ENCODE measurements around the gene TPSB2. TPM values are rescaled to one million over a fixed set of nuclear protein-coding genes. Genes with fewer than 3 reads are reported as not detected.
A peak's percentile ranks its signal among the peaks of the same experiment; 100 is the strongest.

Gene TPSB2
- total RNA-seq, 1 donor from 2014 or later, result not detected

DNA sequence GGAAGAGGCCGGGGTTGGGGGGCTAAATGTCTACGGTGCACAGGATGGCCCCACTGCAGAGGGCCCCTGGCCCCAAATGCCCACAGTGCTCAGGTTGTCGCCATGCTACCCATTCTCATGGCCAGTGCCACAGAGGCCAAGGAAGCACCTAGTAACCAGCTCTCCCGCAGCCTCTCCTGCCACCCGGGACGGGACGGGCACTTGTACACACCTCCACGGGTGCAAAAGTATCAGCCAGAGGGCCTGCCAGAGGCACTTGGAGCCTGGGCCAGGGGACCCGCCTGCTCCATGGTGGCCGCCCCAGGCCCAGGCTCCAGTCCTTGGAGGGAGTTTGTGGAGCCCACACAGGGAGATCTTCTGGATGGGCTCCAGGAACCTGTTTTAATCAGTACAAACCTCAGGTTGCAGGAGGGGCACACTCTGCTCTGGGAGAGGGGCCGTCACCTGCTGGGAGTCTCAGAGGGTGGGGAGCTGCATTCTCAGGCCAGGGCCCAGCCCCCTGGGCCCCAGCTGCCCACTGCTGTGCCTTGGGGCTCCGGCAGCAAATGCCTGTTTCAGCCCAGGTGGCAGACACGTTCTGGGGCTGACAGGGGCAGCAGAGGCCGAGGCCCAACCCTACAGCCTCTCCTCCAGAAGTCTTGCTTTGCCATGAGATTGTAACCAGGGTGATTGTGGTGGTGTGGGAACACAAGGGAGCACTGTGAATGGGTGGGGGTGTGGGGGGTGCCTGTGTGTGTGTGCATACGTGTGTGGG lies 33.8 kb upstream of the TPSB2 start:
- TF ChIP-seq, protein P1, sequence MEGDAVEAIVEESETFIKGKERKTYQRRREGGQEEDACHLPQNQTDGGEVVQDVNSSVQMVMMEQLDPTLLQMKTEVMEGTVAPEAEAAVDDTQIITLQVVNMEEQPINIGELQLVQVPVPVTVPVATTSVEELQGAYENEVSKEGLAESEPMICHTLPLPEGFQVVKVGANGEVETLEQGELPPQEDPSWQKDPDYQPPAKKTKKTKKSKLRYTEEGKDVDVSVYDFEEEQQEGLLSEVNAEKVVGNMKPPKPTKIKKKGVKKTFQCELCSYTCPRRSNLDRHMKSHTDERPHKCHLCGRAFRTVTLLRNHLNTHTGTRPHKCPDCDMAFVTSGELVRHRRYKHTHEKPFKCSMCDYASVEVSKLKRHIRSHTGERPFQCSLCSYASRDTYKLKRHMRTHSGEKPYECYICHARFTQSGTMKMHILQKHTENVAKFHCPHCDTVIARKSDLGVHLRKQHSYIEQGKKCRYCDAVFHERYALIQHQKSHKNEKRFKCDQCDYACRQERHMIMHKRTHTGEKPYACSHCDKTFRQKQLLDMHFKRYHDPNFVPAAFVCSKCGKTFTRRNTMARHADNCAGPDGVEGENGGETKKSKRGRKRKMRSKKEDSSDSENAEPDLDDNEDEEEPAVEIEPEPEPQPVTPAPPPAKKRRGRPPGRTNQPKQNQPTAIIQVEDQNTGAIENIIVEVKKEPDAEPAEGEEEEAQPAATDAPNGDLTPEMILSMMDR (IDR thresholded peaks at IDR 0.05; ENCODE audit: unreplicated experiment), result no peak
- Mint-ChIP-seq H3K27ac (ENCODE audit: unreplicated experiment) (peak overlapping the region; percentile 4), H3K27me3 (ENCODE audit: unreplicated experiment) (peaks cover 15% of the 10 kb centered on the region), H3K4me3 (ENCODE audit: unreplicated experiment) (peak overlapping the region; percentile 1), H3K36me3 (ENCODE audit: low read depth, unreplicated experiment) (peaks cover 4% of the 10 kb centered on the region), H3K4me1 (ENCODE audit: unreplicated experiment) (no peaks in the 10 kb centered on the region), H3K9me3 (ENCODE audit: unreplicated experiment) (no peaks in the 10 kb centered on the region)
- DNase-seq (ENCODE audit: low spot score), result no peak

DNA sequence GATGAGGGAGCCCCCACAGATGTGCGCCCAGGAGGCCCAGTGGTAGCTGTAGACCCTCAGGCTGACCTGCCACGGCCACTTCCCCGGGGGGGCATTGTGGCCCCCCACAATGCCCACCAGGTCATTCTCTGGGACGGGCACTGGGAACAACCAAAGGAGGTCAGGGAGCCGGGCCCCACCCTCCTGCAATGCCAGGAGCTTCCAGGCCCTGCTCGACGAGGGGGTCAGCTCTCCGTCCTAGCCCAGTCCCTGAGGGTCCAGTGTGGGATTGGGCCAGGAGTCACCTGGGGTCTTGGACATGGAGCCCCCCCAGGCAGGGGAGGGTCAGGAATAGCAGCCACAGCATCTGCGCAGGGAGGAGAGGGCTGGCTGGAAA lies 32.9 kb upstream of the TPSB2 start:
- peaks cover 15% of the 10 kb centered on the region for H3K27me3 Mint-ChIP-seq (ENCODE audit: unreplicated experiment)
- peaks cover 4% of the 10 kb centered on the region for H3K36me3 Mint-ChIP-seq (ENCODE audit: low read depth, unreplicated experiment)
- H3K4me3 Mint-ChIP-seq (ENCODE audit: unreplicated experiment), result no peak overlapping the region

DNA sequence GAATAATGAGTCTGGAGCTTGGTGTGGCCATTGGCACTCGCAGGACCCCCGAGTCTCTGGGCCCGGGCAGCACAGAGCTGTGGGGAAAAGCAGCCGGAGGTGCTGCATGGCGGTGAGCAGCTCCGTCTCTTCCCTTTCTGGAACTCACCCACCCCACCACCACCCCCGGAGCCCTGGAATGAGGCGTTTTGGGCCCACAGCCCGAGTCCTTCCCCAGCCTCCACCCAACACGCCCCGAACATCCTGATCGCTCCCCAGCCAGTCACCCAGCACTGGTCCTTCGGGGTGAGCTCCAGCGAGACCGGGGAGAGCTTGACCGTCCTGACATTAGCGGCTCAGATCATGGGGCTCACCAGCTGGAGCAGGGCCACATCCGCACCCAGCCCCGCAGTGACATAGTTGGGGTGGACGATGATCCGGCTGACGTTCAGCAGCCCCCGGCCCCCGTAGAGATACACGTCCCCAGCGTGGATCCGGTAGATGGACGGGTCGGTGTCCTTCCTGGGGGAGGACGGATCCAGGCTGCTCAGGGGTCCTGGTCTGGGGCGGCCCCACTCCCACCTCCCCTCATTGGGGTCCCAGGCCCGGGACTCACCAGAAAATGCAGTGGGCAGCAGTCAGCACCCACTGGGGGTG lies 32.3 kb upstream of the TPSB2 start:
- Mint-ChIP-seq H3K36me3 (ENCODE audit: low read depth, unreplicated experiment) (peaks cover 4% of the 10 kb centered on the region), H3K27ac (ENCODE audit: unreplicated experiment) (peak overlapping the region; percentile 38), H3K4me3 (ENCODE audit: unreplicated experiment) (no peak overlapping the region), H3K27me3 (ENCODE audit: unreplicated experiment) (peaks cover 15% of the 10 kb centered on the region), H3K9me3 (ENCODE audit: unreplicated experiment) (no peaks in the 10 kb centered on the region), H3K4me1 (ENCODE audit: unreplicated experiment) (no peaks in the 10 kb centered on the region)
- TF ChIP-seq, protein P1 (IDR thresholded peaks at IDR 0.05; ENCODE audit: unreplicated experiment), result no peak
- DNase-seq (ENCODE audit: low spot score), result no peak

More for the DNA sequence above, 32.9 kb upstream of the TPSB2 start:
- no peak for DNase-seq (ENCODE audit: low spot score)
- Mint-ChIP-seq H3K27ac (ENCODE audit: unreplicated experiment) (no peak overlapping the region), H3K9me3 (ENCODE audit: unreplicated experiment) (no peaks in the 10 kb centered on the region), H3K4me1 (ENCODE audit: unreplicated experiment) (no peaks in the 10 kb centered on the region)
- TF ChIP-seq, protein P1 (IDR thresholded peaks at IDR 0.05; ENCODE audit: unreplicated experiment), result no peak

DNA sequence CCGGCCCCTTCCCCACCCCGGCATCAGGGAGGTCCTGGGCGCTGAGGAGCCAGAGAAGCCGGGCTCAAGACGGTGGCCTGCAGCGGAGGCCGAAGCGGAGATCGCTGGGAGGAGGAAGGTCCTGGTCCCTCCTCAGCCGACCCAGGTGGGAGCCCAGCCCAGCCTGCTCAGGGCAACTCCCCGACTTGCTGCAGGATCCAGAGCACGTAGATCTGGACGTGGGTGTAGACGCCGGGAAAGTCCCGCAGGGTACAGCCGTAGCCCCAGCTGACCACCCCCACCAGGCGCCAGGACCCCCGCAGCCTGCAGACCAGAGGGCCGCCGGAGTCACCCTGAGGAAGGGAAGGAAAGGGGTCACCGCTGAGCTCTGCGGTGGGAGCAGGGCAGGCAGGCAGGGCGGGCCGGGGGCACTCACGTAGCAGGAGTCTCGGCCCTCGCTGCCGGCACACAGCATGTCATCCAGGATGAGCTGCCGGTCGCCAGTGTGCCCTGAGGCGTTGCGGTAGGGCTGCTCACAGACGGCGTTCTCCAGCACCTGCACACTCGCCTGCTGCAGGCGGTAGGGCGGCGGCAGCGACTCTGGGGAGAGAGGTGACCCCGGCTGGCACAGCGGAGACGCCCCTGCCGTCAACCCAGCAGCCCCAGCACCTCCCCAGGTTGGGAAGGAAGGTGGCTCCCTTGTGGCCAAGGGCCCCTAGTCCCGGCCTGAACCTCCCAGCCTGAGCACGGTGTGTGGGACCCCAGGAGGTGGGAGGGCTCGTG lies 31.3 kb upstream of the TPSB2 start:
- TF ChIP-seq, protein P1 (IDR thresholded peaks at IDR 0.05; ENCODE audit: unreplicated experiment), result no peak
- Mint-ChIP-seq H3K27ac (ENCODE audit: unreplicated experiment) (no peak overlapping the region), H3K27me3 (ENCODE audit: unreplicated experiment) (peaks cover 18% of the 10 kb centered on the region), H3K4me3 (ENCODE audit: unreplicated experiment) (no peak overlapping the region), H3K4me1 (ENCODE audit: unreplicated experiment) (no peaks in the 10 kb centered on the region), H3K36me3 (ENCODE audit: low read depth, unreplicated experiment) (peaks cover 4% of the 10 kb centered on the region), H3K9me3 (ENCODE audit: unreplicated experiment) (no peaks in the 10 kb centered on the region)
- no peak for DNase-seq (ENCODE audit: low spot score)

All from endothelial cell (in vitro differentiated cells).